22Rv1 (cell line): ENCODE data around the gene PACS1.

Source experiments
- CTCF ChIP-seq: fragments of 450-650 bp; IDR thresholded peaks from 2 replicates; pipeline ENCODE4 v1.5.1; 2017; ENCODE audit warnings: mild to moderate bottlenecking
- ZFX ChIP-seq: fragments of 450-650 bp; IDR thresholded peaks from 2 replicates; pipeline ENCODE4 v1.6.1; 2017; ENCODE audit warnings: antibody characterized with exemption, borderline replicate concordance

GRCh38 chr11:66224226-66224855 is 154.3 kb downstream of the PACS1 start:
- TF ChIP-seq CTCF (no peak), ZFX (no peak)
